ENCODE data around the gene CHN1. TPM values are rescaled to one million over a fixed set of nuclear protein-coding genes. Genes with fewer than 3 reads are reported as not detected.

CHN1 gene
- total and polyA plus RNA-seq, 2 of the 8 experiments (the other 6 are each of a cell fraction or from before 2014, with no cell fraction given) = 54.0 to 65.7 TPM

DNA sequence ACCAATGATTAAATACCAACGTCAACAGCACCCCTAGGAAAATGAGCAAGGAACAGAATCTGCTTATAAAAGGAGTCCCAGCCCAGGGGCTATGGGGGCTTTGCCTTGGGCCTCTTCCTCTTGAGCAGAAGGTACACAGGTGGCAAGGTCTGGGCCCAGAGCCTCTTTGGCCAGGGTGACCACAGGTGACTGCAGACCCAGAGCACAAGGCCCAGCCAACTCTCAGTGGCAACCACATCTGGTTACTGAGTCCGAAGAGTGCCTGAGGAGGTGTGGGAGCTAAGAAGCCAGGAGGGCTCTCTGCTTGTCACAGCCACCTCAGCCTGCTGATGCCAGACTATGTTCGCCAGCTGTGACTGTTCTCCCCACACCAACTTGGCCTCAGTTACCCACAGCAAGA lies 34.3 kb upstream of the CHN1 start (continued):
- TF ChIP-seq, protein P1, sequence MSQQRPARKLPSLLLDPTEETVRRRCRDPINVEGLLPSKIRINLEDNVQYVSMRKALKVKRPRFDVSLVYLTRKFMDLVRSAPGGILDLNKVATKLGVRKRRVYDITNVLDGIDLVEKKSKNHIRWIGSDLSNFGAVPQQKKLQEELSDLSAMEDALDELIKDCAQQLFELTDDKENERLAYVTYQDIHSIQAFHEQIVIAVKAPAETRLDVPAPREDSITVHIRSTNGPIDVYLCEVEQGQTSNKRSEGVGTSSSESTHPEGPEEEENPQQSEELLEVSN (IDR thresholded peaks at IDR 0.05) = no peak
- no peak for TF ChIP-seq ZNF274 (IDR thresholded peaks at IDR 0.05; ENCODE audit: borderline replicate concordance, extremely low read depth, low read length)

All from H1 (cell line).